GM12801 (cell line): ENCODE results near the gene HCRTR1.

ENCODE experiments used
- CTCF ChIP-seq: IDR thresholded peaks from one replicate; pipeline ENCODE4 v1.5.1; 2011; ENCODE audit warnings: control low read depth; ENCODE audit not compliant: insufficient read length; ENCODE audit errors: extremely low read depth

The HCRTR1 gene

GRCh38 chr1:31583082-31583994 lies 34.2 kb upstream of the HCRTR1 start:
- TF ChIP-seq CTCF: no peak

- no peak for TF ChIP-seq CTCF
These were observed 33.3 kb upstream of the HCRTR1 start for GRCh38 chr1:31583995-31584868.

GRCh38 chr1:31584869-31585735 lies 32.4 kb upstream of the HCRTR1 start:
- no peak for TF ChIP-seq CTCF

GRCh38 chr1:31585736-31586365 lies 31.6 kb upstream of the HCRTR1 start:
- TF ChIP-seq CTCF: no peak

- no peak for TF ChIP-seq CTCF
These were observed 30.8 kb upstream of the HCRTR1 start for GRCh38 chr1:31586376-31587327.

- TF ChIP-seq CTCF: no peak
These were observed 29.6 kb upstream of the HCRTR1 start for GRCh38 chr1:31587720-31588423.
